Ishikawa (cell line): Measurements from ENCODE around the gene P2RY2.

Source experiments
- CEBPB ChIP-seq: IDR thresholded peaks from 2 replicates; pipeline ENCODE4 v1.6.1; 2012
- CREB1 ChIP-seq: IDR thresholded peaks from 2 replicates; pipeline ENCODE4 v1.6.1; 2012; ENCODE audit warnings: low read depth
- EGR1 ChIP-seq: IDR thresholded peaks from 2 replicates; pipeline ENCODE4 v1.6.1; 2012
- EP300 ChIP-seq: IDR thresholded peaks from 2 replicates; pipeline ENCODE4 v1.6.1; 2012; ENCODE audit warnings: borderline replicate concordance
- FOXM1 ChIP-seq: IDR thresholded peaks from 2 replicates; pipeline ENCODE4 v1.6.1; 2012; ENCODE audit warnings: low read depth, borderline replicate concordance
- RAD21 ChIP-seq: IDR thresholded peaks from 2 replicates; pipeline ENCODE4 v1.6.1; 2012; ENCODE audit warnings: low read depth
- TAF1 ChIP-seq: IDR thresholded peaks from 2 replicates; pipeline ENCODE4 v1.6.1; 2012; ENCODE audit warnings: low read depth, mild to moderate bottlenecking
- TCF12 ChIP-seq: IDR thresholded peaks from 2 replicates; pipeline ENCODE4 v1.6.1; 2012; ENCODE audit warnings: low read depth
- TEAD4 ChIP-seq: IDR thresholded peaks from 2 replicates; pipeline ENCODE4 v1.6.1; 2012
- YY1 ChIP-seq: IDR thresholded peaks from 2 replicates; pipeline ENCODE4 v1.6.1; 2012; ENCODE audit warnings: low read depth
- ZBTB7A ChIP-seq: IDR thresholded peaks from 2 replicates; pipeline ENCODE4 v1.6.1; 2012; ENCODE audit warnings: low read depth
- TF ChIP-seq, protein P1 (sequence below): IDR thresholded peaks from 2 replicates; pipeline ENCODE4 v1.6.1; 2012
- TF ChIP-seq, protein P2 (sequence below): IDR thresholded peaks from 2 replicates; pipeline ENCODE4 v1.6.1; 2012

- TF ChIP-seq YY1 (no peak), CREB1 (no peak), TCF12 (no peak), FOXM1 (no peak), EP300 (no peak), TAF1 (no peak), EGR1 (no peak), TEAD4 (no peak), RAD21 (no peak), ZBTB7A (no peak), CEBPB (no peak)
- TF ChIP-seq, protein P1, sequence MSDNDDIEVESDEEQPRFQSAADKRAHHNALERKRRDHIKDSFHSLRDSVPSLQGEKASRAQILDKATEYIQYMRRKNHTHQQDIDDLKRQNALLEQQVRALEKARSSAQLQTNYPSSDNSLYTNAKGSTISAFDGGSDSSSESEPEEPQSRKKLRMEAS: no peak
- TF ChIP-seq, protein P2, sequence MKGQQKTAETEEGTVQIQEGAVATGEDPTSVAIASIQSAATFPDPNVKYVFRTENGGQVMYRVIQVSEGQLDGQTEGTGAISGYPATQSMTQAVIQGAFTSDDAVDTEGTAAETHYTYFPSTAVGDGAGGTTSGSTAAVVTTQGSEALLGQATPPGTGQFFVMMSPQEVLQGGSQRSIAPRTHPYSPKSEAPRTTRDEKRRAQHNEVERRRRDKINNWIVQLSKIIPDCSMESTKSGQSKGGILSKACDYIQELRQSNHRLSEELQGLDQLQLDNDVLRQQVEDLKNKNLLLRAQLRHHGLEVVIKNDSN: no peak
Observed at GRCh38 chr11:73236205-73236765, 18.2 kb downstream of the P2RY2 start.
